T-helper 1 cell (primary cell): Measurements from ENCODE around the gene LITAF.
"Not testable (repeated sequence)": the region's sequence is repeated elsewhere in the genome, so short reads cannot be mapped to it uniquely, and the experiment has no call there.

ENCODE experiments used
- DNase-seq, 5 donors: peaks; one replicate each; pipeline ENCODE4 v3.0.0-alpha.2; 2012 to 2020

LITAF gene

GRCh38 chr16:11597235-11598095 is 10.7 kb upstream of the LITAF start:
- no peak for DNase-seq

DNA sequence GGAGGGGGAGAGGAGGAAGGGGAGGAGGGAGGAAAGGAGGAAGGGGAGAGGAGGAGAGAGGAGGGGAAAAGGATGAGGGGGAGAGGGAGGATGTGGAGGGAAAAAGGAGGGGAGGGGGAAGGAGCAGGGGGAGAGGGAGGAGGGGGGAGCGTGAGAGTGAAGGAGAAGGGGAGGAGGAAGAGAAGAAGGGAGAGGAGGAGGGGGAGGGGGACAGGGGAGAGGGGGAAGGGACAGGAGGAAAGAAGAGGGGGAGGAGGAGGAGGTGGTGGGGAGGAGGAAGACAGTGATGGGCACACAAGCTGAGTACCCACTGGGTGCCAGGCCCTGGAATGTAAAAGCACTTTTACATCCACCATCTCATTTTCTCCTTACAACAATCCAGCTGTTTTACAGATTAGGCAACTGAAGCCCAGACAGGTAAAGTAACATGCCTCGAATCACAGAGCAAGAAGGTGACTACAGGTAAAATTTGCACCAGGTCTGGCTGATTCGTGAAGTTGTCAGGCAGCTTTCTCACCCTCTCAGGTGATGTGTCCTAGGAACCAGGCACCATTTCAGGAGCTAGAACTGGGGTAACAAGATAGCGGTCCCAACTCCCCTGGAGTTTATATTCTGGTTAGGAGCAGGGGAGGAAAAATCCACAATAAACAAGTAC is 10.0 kb upstream of the LITAF start:
- DNase-seq, result no peak

- DNase-seq, result no peak
These were observed 6.9 kb upstream of the LITAF start for GRCh38 chr16:11593581-11593980.

GRCh38 chr16:11593076-11593475 is 6.4 kb upstream of the LITAF start:
- DNase-seq, result not testable (repeated sequence)

GRCh38 chr16:11591630-11592029 is 4.9 kb upstream of the LITAF start:
- DNase-seq, result not testable (repeated sequence)

DNA sequence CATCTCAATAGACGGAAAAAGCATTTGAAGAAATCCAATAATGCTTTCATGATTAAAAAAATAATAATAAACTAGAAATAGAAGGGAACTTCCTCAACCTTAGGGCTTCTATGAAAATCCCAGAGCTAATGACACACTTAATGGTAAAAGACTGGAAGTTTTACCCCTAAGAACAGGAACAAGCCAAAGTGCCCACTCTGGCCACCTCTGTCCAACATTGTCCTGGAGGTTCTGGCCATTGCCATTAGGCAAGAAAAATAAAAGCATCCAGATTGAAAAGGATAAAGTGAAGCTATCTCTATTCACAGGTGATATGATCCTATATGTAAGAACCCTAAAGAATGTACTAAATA is 2.5 kb upstream of the LITAF start:
- no peak for DNase-seq

- no peak for DNase-seq
These were observed 1.8 kb upstream of the LITAF start for GRCh38 chr16:11588321-11589197.

- DNase-seq, result no peak
These were observed 1.0 kb upstream of the LITAF start for GRCh38 chr16:11587643-11588247.

- DNase-seq, result no peak
These were observed 302 bp downstream of the LITAF start for GRCh38 chr16:11586378-11586855.

DNA sequence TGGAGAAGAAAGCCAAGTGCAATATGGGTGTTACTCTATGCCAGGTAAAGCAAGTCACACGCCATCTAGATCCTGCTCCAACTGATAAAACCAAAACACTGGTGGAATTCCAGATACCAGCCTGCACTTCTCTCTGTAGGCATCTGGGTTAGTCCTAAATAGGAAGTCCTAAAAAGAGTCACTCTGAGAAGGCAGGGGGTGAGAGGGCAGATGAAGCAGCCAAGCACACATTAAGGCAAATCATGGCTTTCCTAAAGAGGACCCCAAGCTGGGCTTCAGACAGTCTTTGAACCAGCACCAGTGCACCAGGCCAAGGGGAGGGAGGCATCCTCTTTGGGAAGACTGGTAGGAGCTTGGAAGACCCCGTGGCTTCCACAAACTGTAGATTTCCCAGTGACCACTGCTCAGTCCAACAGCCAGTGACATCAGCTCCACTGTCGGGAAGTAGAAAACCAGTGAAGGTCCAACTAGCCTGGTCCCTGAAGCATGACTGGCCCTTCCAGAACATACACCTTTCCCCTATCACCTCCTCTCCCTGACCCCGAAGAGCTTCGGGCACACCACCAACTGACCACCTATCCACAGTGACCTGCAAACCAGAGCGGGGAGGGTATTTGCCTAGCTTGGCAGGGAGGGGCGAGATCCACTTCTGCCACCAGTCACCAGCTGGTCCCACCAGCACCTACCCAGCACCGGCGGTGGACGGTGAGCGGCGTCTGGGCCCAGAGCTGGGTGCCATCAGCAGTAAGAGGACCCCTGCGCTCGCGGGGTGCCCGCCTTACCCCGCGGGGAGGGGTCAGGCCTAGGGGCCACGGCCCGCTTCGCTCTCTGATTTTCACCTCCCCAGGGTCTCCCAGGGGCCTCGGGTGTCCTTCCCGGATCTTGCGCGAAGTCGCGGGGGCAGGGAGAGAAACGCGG is 1.0 kb downstream of the LITAF start:
- DNase-seq, result no peak

- DNase-seq, result no peak
These were observed 2.7 kb downstream of the LITAF start for GRCh38 chr16:11583889-11584565.

- no peak for DNase-seq
These were observed 3.6 kb downstream of the LITAF start for GRCh38 chr16:11583166-11583565.

DNA sequence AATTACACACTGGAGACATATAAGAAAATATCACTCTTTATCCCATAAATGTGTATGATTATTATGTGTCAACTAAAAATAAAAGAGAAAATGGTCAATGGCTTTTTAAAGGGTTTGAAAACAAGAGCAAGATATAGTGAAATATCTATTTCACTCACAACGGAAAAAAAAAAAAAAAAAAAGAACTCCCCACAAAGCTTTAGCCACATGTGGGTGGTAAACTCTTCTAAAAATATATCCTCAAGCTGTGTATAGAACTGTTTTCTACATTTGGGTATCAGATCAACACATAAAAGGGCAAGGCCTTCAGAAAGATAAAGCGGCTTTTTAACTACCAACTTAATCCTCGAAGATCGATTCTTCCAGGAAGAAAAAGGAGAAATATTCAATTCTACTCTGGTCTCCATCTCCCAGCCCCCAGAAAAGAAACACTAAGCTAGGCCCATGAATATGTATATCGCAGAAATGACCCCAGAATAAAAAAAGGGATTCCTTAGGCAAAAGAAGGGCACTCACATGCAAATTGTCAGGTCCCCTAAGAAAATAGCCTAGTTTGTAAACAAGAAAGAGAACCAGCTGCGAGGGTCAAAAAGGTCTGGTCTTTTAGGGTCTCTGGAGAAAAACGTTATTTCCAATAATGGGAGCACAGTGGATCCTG is 4.4 kb downstream of the LITAF start:
- no peak for DNase-seq

- no peak for DNase-seq
These were observed 5.0 kb downstream of the LITAF start for GRCh38 chr16:11581678-11582077.

- no peak for DNase-seq
These were observed 6.2 kb downstream of the LITAF start for GRCh38 chr16:11580451-11581086.

- DNase-seq, result not testable (repeated sequence)
These were observed 9.4 kb downstream of the LITAF start for GRCh38 chr16:11577290-11577660.

DNA sequence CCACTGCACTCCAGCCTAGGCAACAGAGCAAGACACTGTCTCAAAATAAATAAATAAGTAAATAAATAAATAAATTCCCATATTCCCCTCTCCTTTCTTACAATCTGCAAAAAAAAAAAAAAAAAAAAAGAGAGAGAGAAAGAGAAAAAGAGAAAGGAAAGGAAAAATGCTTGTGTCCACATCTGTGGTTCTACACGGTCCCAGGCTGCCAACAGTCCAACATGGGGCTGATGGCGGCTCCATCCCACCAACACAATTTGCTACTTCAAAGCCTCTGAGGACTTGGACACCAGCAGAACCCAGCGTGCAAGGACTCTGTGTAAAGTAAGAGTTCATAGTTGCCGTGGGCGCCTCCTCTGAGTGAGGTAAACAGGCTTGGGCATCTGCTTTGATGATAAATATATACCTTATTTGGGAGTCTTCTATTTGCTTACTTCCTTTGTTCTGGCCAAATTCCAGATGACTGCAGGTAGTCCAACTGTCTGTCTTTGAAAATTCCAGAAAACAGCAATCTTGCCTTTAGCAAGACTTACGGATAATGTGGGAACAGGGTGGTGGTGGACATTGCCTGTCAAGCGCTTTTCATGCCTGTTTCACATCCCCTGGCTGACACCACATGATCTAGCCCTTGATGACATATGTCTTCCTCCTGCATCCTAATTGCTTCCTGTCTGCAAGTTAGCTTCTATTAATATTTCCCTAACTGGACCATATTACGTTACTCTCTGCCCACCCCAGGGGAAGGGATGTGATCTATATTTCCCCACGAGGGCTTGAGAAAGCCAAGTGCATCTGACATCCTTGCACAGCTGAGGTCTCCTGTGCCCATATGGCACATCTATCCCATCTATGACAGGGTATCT is 10.1 kb downstream of the LITAF start:
- no peak for DNase-seq

DNA sequence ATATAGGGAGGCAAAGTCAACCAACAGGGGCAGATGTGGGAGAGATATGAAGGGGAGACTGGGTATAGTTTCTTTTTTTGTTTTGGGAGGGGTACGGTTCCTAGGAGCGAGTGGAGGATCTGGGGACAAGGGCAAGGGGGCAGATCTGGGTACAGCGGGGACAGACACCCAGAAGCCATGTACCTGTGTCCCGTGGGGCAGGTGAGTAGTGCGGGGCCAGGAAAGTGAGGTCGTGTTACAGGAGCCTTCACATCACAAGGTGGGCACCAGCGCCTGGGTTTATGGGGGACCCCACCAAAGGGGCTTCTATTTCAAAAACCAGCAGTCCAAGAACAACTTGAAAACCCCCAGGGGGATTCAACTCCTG is 11.5 kb downstream of the LITAF start:
- no peak for DNase-seq
